HG03159 (cell line): ENCODE results near the gene GLS.
"Not testable (repeated sequence)": the region's sequence is repeated elsewhere in the genome, so short reads cannot be mapped to it uniquely, and the experiment has no call there.

Experiments used
- ATAC-seq: cut with Tn5 transposase; IDR thresholded peaks from one replicate; pipeline ENCODE4 v1.9.1; 2021; ENCODE audit warnings: mild to moderate bottlenecking, moderate library complexity; ENCODE audit not compliant: unreplicated experiment

The GLS gene

GRCh38 chr2:190986221-190986953 is 105.8 kb downstream of the GLS start:
- ATAC-seq = no peak

- no peak for ATAC-seq
Measured at GRCh38 chr2:190987116-190987515, 106.5 kb downstream of the GLS start.

- no peak for ATAC-seq
Measured at GRCh38 chr2:190987938-190988337, 107.3 kb downstream of the GLS start.

- no peak for ATAC-seq
Measured at GRCh38 chr2:190988910-190989309, 108.3 kb downstream of the GLS start.

- no peak for ATAC-seq
Measured at GRCh38 chr2:190990132-190990531, 109.5 kb downstream of the GLS start.

- ATAC-seq = no peak
Measured at GRCh38 chr2:190993292-190993643, 112.6 kb downstream of the GLS start.

- ATAC-seq = no peak
Measured at GRCh38 chr2:190994148-190994547, 113.5 kb downstream of the GLS start.

- not testable (repeated sequence) for ATAC-seq
Measured at GRCh38 chr2:190995315-190995714, 114.7 kb downstream of the GLS start.

- peak; percentile 57 for ATAC-seq
Measured at GRCh38 chr2:190996338-190996946, 115.8 kb downstream of the GLS start.

GRCh38 chr2:190996947-190997346 is 116.3 kb downstream of the GLS start:
- ATAC-seq = no peak

GRCh38 chr2:190997526-190998113 is 117.0 kb downstream of the GLS start:
- no peak for ATAC-seq

- ATAC-seq = no peak
Measured at GRCh38 chr2:190999058-190999457, 118.4 kb downstream of the GLS start.

GRCh38 chr2:190999949-191000665 is 119.5 kb downstream of the GLS start:
- no peak for ATAC-seq

GRCh38 chr2:191001032-191001431 is 120.4 kb downstream of the GLS start:
- no peak for ATAC-seq

GRCh38 chr2:191001624-191002023 is 121.0 kb downstream of the GLS start:
- ATAC-seq = no peak

GRCh38 chr2:191003405-191004309 is 123.0 kb downstream of the GLS start:
- ATAC-seq = no peak

GRCh38 chr2:191006297-191006696 is 125.7 kb downstream of the GLS start:
- no peak for ATAC-seq

- no peak for ATAC-seq
Measured at GRCh38 chr2:191006997-191007783, 126.6 kb downstream of the GLS start.

- no peak for ATAC-seq
Measured at GRCh38 chr2:191008286-191008685, 127.7 kb downstream of the GLS start.
